HL-60/S4 treated with retinoic acid at 250 ng/mL for 4 days and 3 days (cell line): Measurements from ENCODE around the gene ADAMTS17.

Experiments
- in situ Hi-C: fragments of 300-500 bp; cut with MboI; formaldehyde crosslinking; loops from 2 replicates; pipeline ENCODE4 v1.7.0; 2022; ENCODE audit warnings: low sequenced_read_pairs

The ADAMTS17 gene

DNA sequence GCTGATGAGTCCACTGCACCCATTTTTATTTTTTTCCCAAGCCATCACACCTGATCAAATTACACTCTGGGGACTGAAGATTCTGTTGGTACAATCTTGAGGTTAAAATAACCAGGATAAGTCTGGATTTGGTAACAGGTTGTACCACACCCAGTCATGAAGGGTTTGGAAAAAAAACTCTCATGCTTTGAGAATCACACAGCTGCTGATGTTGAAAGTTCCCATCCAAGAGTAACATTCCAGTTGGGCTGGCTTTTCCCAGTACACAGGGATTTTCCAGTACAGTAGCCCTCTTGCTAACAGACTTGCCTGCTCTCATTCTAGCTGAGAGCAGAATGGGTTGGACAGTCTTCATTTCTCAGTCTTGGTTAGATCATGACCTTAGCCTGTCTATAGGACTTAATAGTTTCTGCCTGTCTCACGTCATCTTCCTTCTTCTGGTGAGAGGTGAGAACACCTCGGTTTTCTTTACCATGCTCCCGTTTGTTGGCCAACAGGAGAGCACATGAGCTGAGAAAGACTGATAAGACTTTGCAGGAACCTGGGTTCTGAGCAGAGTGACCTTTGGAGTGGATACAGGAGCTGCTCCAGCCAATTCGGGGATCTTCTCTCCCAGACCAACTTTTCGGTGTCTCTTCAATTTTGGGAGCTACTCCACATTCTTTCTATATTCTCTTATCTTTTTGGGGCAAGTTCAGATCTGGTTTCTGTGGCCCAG, 308.5 kb downstream of the ADAMTS17 start:
- in situ Hi-C loops, result no loop called here

DNA sequence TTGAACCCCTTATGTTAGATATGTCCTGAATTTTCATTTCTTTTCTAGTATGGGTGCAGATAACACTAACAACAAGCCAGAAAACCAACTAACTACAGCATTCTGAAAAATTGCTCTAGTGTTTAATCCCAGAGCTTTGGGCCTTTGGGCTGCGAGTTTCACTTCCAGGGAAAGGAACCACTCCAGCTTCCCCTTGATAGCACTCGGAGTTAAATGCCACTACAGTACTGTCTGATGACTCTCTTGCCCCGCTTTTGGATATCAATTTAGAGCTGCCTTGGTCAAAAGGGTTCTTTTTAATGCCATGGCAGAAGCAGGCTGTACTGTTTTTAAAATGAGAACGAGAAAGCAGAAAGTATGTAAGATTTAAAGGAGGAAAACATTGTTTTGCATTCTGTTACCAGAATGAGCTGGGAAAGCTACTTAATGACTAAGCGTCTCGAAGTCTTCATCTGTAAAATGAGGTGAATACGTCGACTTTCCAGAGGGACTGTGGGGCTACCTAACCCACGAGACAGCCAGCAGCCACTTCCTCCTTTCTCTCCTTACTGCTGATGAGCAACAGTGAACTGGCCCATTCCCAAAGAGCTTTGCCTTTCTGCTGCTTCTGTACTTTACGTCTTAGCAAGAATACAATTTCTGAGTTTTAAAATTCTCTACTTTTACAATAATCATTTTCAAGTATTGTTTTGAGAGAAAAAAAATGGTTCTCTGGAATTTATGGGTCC, 309.3 kb downstream of the ADAMTS17 start:
- in situ Hi-C loops, result no loop called here

DNA sequence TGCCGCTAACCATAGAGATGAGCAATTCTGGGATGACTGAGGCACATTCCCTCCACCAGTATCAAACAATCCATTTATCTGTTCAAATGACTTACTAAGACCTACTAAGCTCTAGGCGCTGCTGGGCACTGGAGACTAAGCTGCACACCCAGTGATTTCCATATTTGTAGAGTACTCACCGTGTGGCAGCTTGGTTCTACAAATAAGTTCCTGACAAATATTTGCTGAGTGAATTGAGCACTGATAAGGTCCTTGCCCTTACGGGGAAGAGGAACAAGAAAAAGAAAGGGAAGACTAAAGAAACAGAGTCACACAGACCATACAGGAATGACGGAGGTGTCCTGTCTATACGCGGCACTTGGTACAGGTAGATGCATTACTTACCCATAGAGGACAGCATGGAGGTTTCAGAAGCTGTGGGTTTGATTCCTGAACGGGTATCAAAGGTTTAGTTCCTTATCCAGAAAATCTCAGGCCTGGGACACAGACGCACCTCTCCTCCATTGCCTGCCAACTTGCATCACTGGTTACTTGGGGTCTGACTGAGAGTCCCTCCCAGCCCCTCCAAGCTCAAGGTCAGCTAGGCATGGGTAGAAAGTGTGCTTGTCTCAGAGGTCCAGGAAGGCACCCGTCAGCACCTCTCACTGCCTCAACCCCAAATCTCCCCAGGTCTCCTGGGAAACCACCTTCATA, 310.0 kb downstream of the ADAMTS17 start:
- in situ Hi-C loops, result no loop called here

DNA sequence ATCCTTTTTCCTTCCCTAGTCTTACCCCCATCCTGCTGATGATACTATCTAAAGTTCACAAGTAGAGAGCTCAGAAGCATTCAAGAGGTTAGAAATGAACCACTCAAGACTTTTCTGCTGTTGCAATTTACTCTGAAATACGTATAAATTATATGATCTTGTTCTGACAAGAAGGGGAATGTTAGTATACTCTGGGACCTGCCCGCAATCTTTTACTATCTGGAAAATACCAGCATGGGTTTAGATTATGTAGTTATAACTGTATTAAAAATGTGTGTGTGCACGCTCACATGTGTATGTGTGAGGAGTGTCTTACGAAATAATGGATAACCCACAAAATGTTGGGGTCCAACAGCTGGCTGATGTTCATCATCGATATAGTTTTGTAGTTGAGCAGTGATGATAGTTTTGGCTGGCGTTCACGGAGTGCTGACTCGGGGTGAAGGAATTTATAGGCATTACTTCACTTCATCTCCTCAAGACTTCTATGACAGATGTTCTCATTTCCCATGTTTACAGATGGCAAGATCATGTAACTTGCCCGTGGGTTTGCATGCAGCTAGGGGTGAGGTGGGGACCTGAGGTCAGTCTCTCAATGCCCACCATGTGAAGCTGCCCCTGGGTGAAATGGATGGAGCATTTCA, 311.1 kb downstream of the ADAMTS17 start:
- in situ Hi-C loops, result no loop called here

DNA sequence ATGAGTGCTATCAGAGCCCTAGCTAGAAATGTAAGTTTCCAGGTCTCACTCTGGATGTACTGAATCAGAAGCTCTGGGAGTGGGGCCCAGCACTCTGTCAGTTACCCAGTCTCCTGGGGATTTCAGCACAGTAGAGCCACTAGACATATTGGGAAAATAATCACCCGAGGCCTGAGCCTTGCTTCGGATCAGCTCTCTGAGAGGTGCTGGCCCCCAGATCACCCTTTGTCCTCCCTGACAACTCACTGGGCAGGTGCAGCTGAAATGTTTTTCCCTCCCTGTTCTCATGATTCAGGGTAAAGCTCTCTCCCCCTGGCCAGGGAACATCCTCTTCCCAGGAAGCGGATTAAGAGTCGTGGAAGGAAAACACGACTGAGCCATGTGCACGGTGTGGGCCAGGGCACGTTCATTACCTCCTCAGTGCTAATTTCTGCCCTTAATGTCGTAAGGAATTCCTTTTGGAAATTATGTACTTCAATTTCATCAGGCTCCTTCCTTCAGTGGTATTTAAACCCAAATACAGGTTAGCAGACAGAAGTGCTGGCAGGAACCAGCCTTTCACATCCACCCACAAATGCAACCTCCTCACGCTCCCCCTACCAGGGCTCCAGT, 311.8 kb downstream of the ADAMTS17 start:
- in situ Hi-C loops, result no loop called here

DNA sequence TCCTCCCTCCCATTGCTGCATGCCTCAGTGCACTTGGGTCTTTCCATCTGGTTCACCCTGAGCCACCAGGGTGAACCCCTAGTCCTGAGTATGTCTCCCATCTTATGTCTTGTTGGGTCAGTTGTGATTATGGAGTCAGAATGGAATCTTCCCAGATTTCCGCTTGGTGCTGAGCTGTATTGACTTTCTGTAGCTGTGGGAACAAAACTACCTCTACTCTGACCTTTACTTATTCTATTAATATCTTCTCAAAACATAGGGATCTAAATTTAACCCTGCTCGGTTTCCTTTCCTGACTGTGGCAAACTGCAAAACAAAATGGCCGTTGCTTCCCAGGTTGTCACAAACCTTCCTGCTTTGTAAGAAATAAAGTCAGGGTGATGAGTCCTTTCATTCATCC, 312.7 kb downstream of the ADAMTS17 start:
- in situ Hi-C loops, result no loop called here

DNA sequence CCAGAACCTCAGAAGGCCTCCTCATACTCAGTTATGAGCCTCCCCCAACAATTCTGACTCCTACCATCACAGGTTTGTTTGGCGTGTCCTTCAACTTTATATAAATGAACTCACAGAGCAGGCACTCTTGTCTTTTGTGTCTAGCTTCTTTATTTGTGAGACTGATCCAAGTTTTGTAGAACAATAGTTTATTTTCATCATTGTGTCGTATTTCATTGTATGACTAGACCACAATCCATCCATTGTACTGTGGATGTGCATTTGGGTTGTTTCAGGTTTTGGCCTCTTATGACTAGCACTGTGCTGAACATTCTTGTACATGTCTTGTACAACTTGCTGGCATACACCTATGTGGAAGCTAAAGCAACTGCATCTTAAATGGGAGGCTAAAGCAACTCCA, 315.7 kb downstream of the ADAMTS17 start:
- in situ Hi-C loops, result no loop called here

DNA sequence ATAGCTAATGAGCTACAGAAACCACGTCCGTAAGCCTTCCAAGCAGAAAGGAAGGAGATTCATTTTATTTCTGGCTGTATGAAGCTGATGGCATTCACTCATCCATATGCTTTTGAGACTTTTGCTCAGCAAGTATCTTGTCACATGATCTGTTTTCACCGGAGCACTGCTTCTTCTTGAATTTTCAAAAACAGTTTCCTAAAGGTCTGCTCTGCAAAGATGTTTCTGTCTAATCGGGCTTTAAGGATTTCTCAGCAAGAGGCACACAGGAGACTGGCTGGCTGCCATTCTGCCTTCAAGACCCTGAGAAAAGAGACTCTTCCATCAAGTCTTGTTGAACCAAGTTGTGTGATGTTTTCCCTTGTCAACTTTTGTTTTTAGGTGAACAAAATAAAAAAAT, 319.0 kb downstream of the ADAMTS17 start:
- in situ Hi-C loops, result no loop called here

DNA sequence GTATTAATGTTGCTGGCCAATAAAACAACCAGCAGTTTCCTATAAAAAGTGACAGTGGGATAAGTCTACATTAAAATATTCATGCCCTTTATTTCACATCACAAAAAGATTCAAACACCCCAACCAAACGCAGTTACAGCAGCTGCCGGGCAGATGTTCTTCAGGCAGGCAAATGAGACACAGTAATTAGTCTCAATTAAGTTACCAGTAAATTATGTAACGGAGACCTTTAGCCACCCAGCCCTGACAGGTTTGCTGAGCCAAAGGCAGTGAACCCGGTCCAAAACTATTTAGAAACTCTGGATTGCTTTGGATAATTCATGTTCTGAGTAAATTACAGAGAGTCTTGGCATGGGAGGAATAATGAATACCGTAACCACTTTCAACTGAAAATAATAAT, 319.4 kb downstream of the ADAMTS17 start:
- in situ Hi-C loops, result no loop called here

DNA sequence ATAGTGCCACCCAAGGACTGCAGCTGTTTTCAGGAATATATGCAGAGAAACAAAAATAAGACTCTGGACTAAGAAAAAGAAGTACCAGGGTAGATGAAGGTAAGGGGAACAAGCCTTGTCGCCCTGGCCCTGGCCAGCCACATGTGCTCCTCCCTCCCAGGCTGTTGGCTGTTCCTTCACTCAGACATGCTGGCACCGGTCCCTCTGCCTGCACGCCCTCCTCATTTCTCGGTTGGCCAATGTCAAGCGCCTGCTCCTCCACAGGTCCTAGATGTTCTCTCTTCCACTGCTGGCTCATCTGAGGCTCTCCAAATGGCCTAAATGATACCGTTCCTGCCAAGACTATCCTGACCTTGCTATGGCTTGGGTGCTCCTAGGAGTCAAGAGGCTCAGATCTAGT, 320.1 kb downstream of the ADAMTS17 start:
- in situ Hi-C loops, result no loop called here

DNA sequence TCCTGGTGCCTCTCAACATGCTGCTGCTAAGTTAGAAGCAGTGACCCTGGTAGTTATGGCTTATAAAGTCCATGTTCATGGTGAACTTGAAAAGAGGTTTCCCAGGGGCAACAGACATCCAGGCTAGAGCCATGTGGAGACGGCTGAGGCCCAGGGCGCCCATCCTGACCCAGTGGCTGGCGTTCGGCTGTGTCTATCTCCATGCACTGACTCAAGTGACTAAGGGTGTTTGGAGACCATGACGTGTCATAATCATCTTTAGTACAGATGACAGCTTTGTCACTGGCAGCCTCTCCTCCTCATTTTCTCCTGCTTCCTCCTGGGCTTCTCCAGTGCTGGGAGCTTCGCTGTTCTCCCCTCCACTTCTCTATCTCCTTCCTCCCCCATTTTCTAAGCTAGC, 321.2 kb downstream of the ADAMTS17 start:
- in situ Hi-C loops, result no loop called here

DNA sequence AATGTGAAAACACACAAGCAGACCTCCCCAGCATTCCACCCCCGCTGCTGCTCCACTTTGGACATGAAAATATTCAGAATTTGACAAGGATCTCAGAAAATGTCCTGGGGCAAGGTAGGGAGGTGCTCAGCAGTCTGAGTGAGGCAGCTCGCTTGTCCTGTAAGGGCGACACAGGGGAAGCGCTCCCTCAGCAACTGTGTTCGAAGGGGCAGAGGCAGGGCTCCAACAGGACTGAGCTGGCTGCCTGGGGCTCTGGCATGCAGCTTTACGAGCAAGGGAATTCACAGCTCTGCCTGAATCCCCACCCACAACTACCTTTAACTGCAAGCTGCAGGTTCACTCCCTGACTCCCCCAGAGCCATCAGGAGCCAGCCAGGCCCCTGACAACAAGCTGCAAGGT, 321.6 kb downstream of the ADAMTS17 start:
- in situ Hi-C loops, result no loop called here

DNA sequence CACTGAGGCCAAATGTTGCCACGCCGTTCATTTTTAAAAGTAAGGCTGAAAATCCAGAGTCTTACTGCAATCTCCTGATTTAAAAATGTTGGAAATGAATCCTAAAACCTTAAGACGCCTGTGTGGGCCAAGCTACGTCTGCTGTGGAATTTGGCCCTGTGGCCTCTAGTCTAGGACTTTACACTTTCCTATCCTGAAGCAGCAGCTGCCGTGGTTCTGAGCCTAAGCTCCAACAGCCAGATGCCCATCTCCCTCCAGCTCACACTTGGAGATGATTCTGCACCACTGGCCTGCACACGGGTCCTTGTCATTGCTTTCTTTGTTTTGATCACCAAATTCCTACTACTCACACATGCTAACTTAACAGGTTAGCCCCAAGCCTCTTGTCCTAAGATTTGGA, 322.2 kb downstream of the ADAMTS17 start:
- in situ Hi-C loops, result no loop called here

DNA sequence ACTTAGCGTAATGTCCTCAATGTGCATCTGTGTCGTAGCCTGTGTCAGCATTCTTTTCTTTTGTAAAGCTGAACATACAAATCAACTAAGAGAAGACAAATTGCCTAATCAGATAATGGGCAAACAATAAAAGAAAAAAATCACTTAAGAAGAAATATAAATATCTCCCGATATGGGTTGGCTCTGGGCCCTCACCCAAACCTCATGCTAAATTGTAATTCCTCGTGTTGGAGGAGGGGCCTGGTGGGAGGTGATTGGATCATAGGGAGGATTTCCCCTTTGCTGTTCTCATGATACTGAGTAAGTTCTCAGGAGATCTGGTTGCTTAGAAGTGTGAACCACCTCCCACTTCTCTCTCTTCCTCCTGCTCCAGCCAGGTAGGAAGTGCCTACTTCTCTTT, 323.6 kb downstream of the ADAMTS17 start:
- in situ Hi-C loops, result no loop called here

DNA sequence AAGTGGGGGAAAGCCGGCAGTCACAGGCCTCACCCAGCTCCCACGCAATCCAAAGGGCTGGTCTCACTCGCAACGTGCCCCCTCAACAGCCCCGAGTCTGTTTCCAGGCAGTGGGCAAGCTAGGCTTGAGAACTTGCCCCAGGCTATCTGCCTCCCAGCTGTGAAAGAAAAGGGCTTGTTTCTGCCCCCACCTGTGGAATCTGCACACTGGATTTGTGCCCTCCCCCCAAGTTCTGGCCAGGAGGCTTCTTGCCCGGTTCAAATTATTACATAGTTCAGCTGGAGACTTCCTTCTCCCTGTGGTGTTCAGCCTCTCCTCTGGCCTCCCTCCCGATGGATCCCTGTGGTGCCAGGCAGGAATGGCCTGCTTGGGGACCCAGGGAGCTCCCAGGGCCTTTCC, 324.6 kb downstream of the ADAMTS17 start:
- in situ Hi-C loops, result no loop called here

DNA sequence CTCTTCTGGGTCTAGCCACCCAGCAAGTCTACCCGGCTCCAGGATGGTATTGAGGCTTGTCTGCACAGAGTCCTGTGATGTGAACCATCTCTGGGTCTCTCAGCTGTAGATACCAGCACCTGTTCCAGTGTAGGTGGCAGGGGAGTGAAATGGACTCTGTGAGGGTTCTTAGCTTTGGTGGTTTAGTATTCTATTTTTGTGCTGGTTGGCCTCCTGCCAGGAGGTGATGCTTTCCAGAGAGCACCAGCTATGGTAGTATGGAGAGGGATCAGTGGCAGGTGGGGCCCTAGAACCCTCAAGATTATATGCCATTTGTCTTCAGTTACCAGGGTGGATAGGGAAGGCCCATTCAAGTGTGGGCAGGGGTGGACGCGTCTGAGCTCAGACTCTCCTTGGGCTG, 325.1 kb downstream of the ADAMTS17 start:
- in situ Hi-C loops, result no loop called here

DNA sequence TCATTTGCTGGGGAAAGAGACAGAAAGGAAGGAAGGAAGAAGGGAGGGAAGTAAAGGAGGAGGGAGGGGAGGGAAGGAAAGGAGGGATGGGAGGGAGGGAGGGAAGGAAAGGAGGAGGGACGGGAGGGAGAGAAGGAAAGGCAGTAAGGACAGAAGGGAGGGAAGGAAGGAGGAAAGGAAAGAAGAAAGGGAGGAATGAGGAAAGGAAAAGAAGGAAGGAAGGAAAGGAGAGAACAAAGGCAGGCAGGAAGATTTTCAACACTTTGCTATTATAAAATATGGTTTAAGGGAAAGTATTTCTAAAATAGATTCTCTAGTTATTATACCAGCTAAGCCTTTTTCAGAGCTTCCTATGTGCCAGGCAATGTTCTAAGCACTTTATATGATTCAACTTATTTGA, 330.5 kb downstream of the ADAMTS17 start:
- in situ Hi-C loops, result no loop called here

DNA sequence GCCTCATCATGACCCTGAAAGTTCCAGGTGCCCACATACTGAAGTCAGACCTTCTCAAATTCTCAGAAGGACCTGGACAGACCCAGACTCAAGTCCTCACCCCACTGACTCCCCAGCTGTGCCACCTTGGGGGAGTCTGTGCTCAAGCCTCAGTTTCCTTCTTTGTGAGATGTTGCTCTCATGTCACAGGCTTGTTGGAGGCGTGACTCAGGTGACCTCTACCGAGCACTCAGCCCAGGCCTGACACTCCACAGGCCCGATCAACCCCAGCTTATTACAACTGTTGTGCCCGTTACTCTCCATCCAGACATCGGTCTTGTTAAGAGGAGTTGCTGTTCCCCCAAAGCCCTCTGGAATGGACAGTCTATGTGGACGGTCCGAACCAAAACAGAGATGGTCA, 332.4 kb downstream of the ADAMTS17 start:
- in situ Hi-C loops, result no loop called here

DNA sequence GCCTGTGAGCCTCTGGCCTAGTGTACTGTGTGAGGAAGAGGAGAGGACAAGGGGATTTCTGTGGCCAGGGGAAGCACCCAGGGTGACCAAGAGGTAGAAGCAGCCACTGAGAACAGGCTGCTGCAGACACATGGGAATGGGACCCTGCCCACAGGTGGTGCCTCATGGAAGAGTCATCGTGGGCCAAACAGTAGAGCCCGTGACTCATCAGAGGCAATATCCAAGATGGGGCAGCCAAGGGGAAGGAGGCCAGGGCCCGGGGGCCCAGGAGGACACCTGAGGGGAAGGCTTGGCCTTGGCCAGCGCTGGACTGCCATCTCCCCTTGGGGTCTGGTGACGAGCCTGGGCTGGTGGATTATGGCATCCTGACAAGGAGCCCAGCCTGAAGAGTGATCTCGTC, 333.5 kb downstream of the ADAMTS17 start:
- in situ Hi-C loops, result no loop called here

DNA sequence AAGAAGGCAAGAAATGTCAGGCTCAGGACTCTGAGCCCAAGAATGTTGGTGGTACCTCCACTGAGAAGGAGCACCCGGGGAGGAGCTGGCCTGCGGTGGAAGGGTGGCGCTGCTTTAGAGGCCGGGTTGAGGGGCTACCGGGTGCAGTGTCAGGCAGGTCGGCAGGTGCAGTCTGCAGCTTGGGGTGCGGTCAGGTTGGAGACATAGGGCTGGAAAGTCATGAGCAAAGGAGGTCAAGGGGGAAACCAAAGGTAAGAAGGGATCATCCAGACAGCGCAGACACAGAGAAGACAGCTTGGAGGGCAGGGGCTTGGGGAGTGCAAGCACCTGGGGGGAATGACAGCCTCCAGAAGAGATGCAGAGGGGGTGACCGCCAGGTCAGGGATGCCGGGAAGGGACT, 334.2 kb downstream of the ADAMTS17 start:
- in situ Hi-C loops, result no loop called here

DNA sequence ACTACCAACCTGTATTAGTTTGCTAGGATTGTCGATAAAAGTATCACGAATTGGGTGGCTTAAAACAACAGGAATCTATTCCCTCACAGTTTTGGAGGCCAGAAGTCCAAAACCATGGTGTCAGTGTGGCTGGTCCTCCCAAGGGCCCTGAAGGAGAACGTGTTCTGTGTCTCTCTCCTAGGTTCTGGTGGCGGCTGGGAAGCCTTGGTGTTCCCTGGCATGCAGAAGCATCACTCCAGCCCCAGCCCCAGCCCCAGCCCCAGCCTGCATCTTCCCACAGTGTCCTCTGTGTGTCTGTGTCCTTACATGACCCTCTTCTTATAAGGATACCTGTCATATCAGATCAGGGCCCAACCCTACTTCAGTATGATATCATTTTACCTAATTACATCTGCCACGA, 336.1 kb downstream of the ADAMTS17 start:
- in situ Hi-C loops, result no loop called here
